HL-60 (cell line): Measurements from ENCODE around the gene NDUFAF8.

ENCODE experiments used
- CTCF ChIP-seq: IDR thresholded peaks from one replicate; pipeline ENCODE4 v1.5.1; 2011; ENCODE audit warnings: low read length, control low read depth, inconsistent platforms; ENCODE audit not compliant: insufficient read depth
- POLR2AphosphoS5 ChIP-seq: IDR thresholded peaks from 2 replicates; pipeline ENCODE4 v1.6.1; 2012; ENCODE audit warnings: low read depth
- REST ChIP-seq: IDR thresholded peaks from 2 replicates; pipeline ENCODE4 v1.6.1; 2012; ENCODE audit warnings: low read depth; ENCODE audit not compliant: insufficient replicate concordance

GRCh38 chr17:81250286-81251093 is 11.4 kb downstream of the NDUFAF8 start:
- TF ChIP-seq CTCF (no peak), POLR2AphosphoS5 (no peak), REST (no peak)
